HCT116 (cell line): ENCODE data around the gene MAP3K5. TPM values are rescaled to one million over a fixed set of nuclear protein-coding genes. Genes with fewer than 3 reads are reported as not detected.

Experiments
- ATAC-seq: fragments of 200-7000 bp; cut with Tn5 transposase; 2 replicates; pipeline ENCODE4 v1.9.1; 2020; ENCODE audit warnings: mild to moderate bottlenecking, moderate library complexity
- BruUV-seq: library from RNA; stranded (reverse); fragments of 400-500 nt; replicated peaks from 2 replicates; lab custom pipeline; 2021; lab: Mats Ljungman, UMichigan
- CTCF ChIA-PET: fragments of 300-600 bp; sonication (Branson Sonifier 250); formaldehyde crosslinking; loops from one replicate; lab custom pipeline; 2021; ENCODE audit warnings: antibody characterized with exemption; lab: Charles Lee
- POLR2A ChIA-PET: fragments of 300-600, 350-600 bp; sonication (Branson Sonifier 250); formaldehyde crosslinking; loops from one replicate; lab custom pipeline; 2021; ENCODE audit warnings: antibody characterized with exemption; lab: Charles Lee
- RAD21 ChIA-PET, 2 experiments: fragments of 300-600 bp; sonication (Branson Sonifier 250); formaldehyde crosslinking; loops; one replicate each; lab custom pipeline; 2023; ENCODE audit warnings: low total read pairs in 2 of 2; ENCODE audit not compliant: uncharacterized antibody in 2 of 2, unreplicated experiment in 2 of 2, low non-redundant PET in 1 of 2; lab: Charles Lee
- DNase-seq: peaks from one replicate; pipeline ENCODE4 v3.0.0-alpha.2; 2010; ENCODE audit warnings: low read depth, low spot score
- H2AFZ ChIP-seq: fragments of 200-600 bp; shearing (Covaris generic), sonication (generic); 2 replicates; pipeline ENCODE4 v1.6.1; 2017; ENCODE audit warnings: low read depth, mixed run types, mixed read lengths, antibody characterized with exemption, low read length; ENCODE audit not compliant: poor library complexity, severe bottlenecking
- H3K27ac ChIP-seq: 2 replicates; pipeline ENCODE4 v1.5.1; 2012; ENCODE audit warnings: low read depth, low read length
- H3K27me3 ChIP-seq: fragments of 200-600 bp; sonication (generic); 2 replicates; pipeline ENCODE4 v1.6.1; 2016; ENCODE audit warnings: mixed run types, low read length, mixed read lengths; ENCODE audit not compliant: insufficient read depth
- H3K36me3 ChIP-seq, 2 experiments: fragments of 200-500 bp in 1 of 2; fragments of 200-600 bp in 1 of 2; sonication (Bioruptor generic) in 1 of 2; sonication (generic) in 1 of 2; 2 replicates each; pipeline versions ENCODE4 v1.5.1 to v1.6.1; 2014 to 2016; ENCODE audit warnings: low read length in 2 of 2, inconsistent platforms in 1 of 2, mixed read lengths in 1 of 2, mixed run types in 1 of 2; ENCODE audit not compliant: insufficient read depth in 2 of 2, control insufficient read depth in 1 of 2
- H3K4me1 ChIP-seq, 2 experiments: fragments of 200-600 bp in 1 of 2; sonication (generic) in 1 of 2; 2 replicates each; pipeline versions ENCODE4 v1.5.1 to v1.6.1; 2012 to 2017; ENCODE audit warnings: low read length in 2 of 2, inconsistent platforms in 1 of 2, mild to moderate bottlenecking in 1 of 2, mixed read lengths in 1 of 2, mixed run types in 1 of 2, moderate library complexity in 1 of 2; ENCODE audit not compliant: insufficient read depth in 2 of 2, control insufficient read depth in 1 of 2
- H3K4me2 ChIP-seq: fragments of 200-600 bp; sonication (generic); 2 replicates; pipeline ENCODE4 v1.6.1; 2017; ENCODE audit warnings: mixed run types, low read length, mixed read lengths
- H3K4me3 ChIP-seq, 2 experiments: fragments of 200-600 bp in 1 of 2; sonication (generic) in 1 of 2; replicated peaks in 1 of 2; 2 replicates each; pipeline ENCODE4 v1.5.1; 2011 to 2016; ENCODE audit warnings: low read length in 2 of 2, control low read depth in 1 of 2, low read depth in 1 of 2, mild to moderate bottlenecking in 1 of 2, mixed read lengths in 1 of 2, mixed run types in 1 of 2
- H3K79me2 ChIP-seq: fragments of 200-600 bp; sonication (generic); 2 replicates; pipeline ENCODE4 v1.6.1; 2017; ENCODE audit warnings: mild to moderate bottlenecking, mixed run types, low read length, moderate library complexity, mixed read lengths; ENCODE audit not compliant: insufficient read depth
- H3K9ac ChIP-seq: fragments of 200-600 bp; sonication (generic); 2 replicates; pipeline ENCODE4 v1.6.1; 2016; ENCODE audit warnings: low read length, mixed read lengths
- H3K9me2 ChIP-seq: fragments of 200-600 bp; sonication (generic), shearing (Covaris generic); 2 replicates; pipeline ENCODE4 v1.6.1; 2017; ENCODE audit warnings: mixed run types, mild to moderate bottlenecking, moderate library complexity; ENCODE audit not compliant: insufficient read depth
- H3K9me3 ChIP-seq, 2 experiments: fragments of 200-500 bp in 1 of 2; fragments of 200-600 bp in 1 of 2; sonication (Bioruptor generic) in 1 of 2; sonication (generic) in 1 of 2; 2 replicates each; pipeline ENCODE4 v1.6.1; 2014 to 2017; ENCODE audit warnings: low read length in 2 of 2, mixed read lengths in 2 of 2, inconsistent platforms in 1 of 2, low read depth in 1 of 2, mild to moderate bottlenecking in 1 of 2, mixed run types in 1 of 2, moderate library complexity in 1 of 2; ENCODE audit not compliant: control insufficient read depth in 1 of 2, insufficient read depth in 1 of 2
- H4K20me1 ChIP-seq: fragments of 200-600 bp; sonication (generic), shearing (Covaris generic); 2 replicates; pipeline ENCODE4 v1.6.1; 2017; ENCODE audit warnings: mixed run types, mild to moderate bottlenecking, moderate library complexity; ENCODE audit not compliant: insufficient read depth
- CBX3 ChIP-seq: IDR thresholded peaks from 2 replicates; pipeline ENCODE4 v1.6.1; 2012; ENCODE audit warnings: low read depth
- ELF1 ChIP-seq: IDR thresholded peaks from 2 replicates; pipeline ENCODE4 v1.6.1; 2012; ENCODE audit warnings: low read depth, borderline replicate concordance
- EZH2phosphoT487 ChIP-seq: fragments of 200-600 bp; IDR thresholded peaks from 2 replicates; pipeline ENCODE4 v1.6.1; 2018; ENCODE audit warnings: antibody characterized with exemption, borderline replicate concordance
- FOSL1 ChIP-seq: IDR thresholded peaks from 2 replicates; pipeline ENCODE4 v1.6.1; 2012; ENCODE audit warnings: low read depth
- POLR2AphosphoS5 ChIP-seq: IDR thresholded peaks from 2 replicates; pipeline ENCODE4 v1.6.1; 2011; ENCODE audit warnings: mild to moderate bottlenecking, low read depth, low read length, moderate library complexity
- SIN3A ChIP-seq: IDR thresholded peaks from 2 replicates; pipeline ENCODE4 v1.6.1; 2012; ENCODE audit warnings: low read depth
- SRF ChIP-seq: IDR thresholded peaks from 2 replicates; pipeline ENCODE4 v1.6.1; 2012; ENCODE audit warnings: low read depth
- YY1 ChIP-seq: IDR thresholded peaks from 2 replicates; pipeline ENCODE4 v1.6.1; 2011; ENCODE audit warnings: low read length, low read depth, moderate library complexity, mild to moderate bottlenecking; ENCODE audit not compliant: insufficient replicate concordance; ENCODE audit errors: extremely low read depth
- ZFX ChIP-seq: fragments of 450-650 bp; IDR thresholded peaks from 2 replicates; pipeline ENCODE4 v1.6.1; 2017
- ZNF274 ChIP-seq: fragments of 200-500 bp; sonication (Bioruptor generic); IDR thresholded peaks from 2 replicates; pipeline ENCODE4 v1.6.1; 2014; ENCODE audit warnings: mild to moderate bottlenecking, low read depth, low read length, inconsistent platforms
- intact Hi-C: fragments of 100-400 bp; cut with micrococcal nuclease; formaldehyde crosslinking; loops from 2 replicates; pipeline ENCODE4 v1.10.0; 2022
- total RNA-seq: library from RNA; stranded (reverse); gene quantifications from one replicate; pipeline ENCODE4 v1.2.1, GENCODE V29; 2021; ENCODE audit not compliant: unreplicated experiment
- TF ChIP-seq, protein P1 (sequence below), 3 experiments: fragments of 200-600 bp in 1 of 3; sonication (generic) in 1 of 3; IDR thresholded peaks in 2 of 3; conservative IDR thresholded peaks in 1 of 3; 2 replicates each; pipeline ENCODE4 v1.5.1; 2012 to 2017; ENCODE audit warnings: low read depth in 2 of 3, low read length in 2 of 3, antibody characterized with exemption in 1 of 3, borderline replicate concordance in 1 of 3, control low read depth in 1 of 3, mild to moderate bottlenecking in 1 of 3, mixed read lengths in 1 of 3, mixed run types in 1 of 3, moderate library complexity in 1 of 3; ENCODE audit not compliant: insufficient read depth in 1 of 3
- TF ChIP-seq, protein P2 (sequence below): IDR thresholded peaks from 2 replicates; pipeline ENCODE4 v1.6.1; 2012

Gene MAP3K5
- total RNA-seq, 1 experiment from 2014 or later, result 11.8 TPM

DNA sequence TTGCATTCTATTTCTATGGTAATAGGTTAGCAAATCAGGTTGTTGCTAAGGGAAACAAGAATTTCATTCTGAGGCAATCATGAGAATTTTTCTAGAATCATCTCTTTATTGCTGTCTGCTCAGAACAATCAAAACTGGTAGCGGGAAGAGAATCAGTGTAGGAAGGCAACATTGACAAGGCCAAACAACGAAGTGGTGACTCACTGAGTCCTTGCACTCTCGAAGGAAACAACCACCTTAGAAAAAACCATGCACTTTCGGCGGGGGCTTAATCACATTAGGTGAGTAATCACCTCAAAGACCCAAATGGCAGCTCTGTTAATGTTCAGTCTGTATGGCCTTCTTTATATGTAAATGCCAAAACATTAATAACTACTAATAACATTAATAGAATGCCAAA, 163.3 kb downstream of the MAP3K5 start:
- no peaks in the 10 kb centered on the region for H3K9me3 ChIP-seq
- H3K9ac ChIP-seq, result no peak overlapping the region
- no peaks in the 10 kb centered on the region for H3K79me2 ChIP-seq
- no peaks in the 10 kb centered on the region for H4K20me1 ChIP-seq
- CTCF ChIA-PET, result interaction anchor here (0.9 to 2.2 kb wide), 2 partner anchors 15 to 163 kb away, joined by 3 to 8 read pairs; partner anchors contain the start of gene MAP3K5
- ATAC-seq, result no peak
- no peak overlapping the region for H3K4me3 ChIP-seq
- no peaks in the 10 kb centered on the region for H3K4me1 ChIP-seq
- no peaks in the 10 kb centered on the region for H3K9me2 ChIP-seq
- no peaks in the 10 kb centered on the region for H3K27me3 ChIP-seq
- BruUV-seq, result no TSS peak
- intact Hi-C loops, result no loop called here
- POLR2A ChIA-PET, result no interaction called here
- TF ChIP-seq SIN3A, result no peak
- no peak for TF ChIP-seq EZH2phosphoT487
- TF ChIP-seq FOSL1, result no peak
- no peak for TF ChIP-seq ZNF274
- TF ChIP-seq CBX3, result no peak
- TF ChIP-seq YY1, result no peak
- TF ChIP-seq, protein P1, sequence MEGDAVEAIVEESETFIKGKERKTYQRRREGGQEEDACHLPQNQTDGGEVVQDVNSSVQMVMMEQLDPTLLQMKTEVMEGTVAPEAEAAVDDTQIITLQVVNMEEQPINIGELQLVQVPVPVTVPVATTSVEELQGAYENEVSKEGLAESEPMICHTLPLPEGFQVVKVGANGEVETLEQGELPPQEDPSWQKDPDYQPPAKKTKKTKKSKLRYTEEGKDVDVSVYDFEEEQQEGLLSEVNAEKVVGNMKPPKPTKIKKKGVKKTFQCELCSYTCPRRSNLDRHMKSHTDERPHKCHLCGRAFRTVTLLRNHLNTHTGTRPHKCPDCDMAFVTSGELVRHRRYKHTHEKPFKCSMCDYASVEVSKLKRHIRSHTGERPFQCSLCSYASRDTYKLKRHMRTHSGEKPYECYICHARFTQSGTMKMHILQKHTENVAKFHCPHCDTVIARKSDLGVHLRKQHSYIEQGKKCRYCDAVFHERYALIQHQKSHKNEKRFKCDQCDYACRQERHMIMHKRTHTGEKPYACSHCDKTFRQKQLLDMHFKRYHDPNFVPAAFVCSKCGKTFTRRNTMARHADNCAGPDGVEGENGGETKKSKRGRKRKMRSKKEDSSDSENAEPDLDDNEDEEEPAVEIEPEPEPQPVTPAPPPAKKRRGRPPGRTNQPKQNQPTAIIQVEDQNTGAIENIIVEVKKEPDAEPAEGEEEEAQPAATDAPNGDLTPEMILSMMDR (IDR thresholded peaks at IDR 0.05 in 2 of 3, conservative IDR thresholded peaks at IDR 0.05 in 1 of 3; ENCODE audit: borderline replicate concordance in 1 of 3, insufficient read depth in 1 of 3, low read depth in 2 of 3, low read length in 2 of 3), result no peak
- no peak for TF ChIP-seq ZFX
- TF ChIP-seq POLR2AphosphoS5, result no peak
- no peak for TF ChIP-seq ELF1
- TF ChIP-seq, protein P2, sequence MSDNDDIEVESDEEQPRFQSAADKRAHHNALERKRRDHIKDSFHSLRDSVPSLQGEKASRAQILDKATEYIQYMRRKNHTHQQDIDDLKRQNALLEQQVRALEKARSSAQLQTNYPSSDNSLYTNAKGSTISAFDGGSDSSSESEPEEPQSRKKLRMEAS, result no peak
- no peak for TF ChIP-seq SRF
- TF ChIP-seq, all 23 proteins: peak for 0
- no peaks in the 10 kb centered on the region for H3K36me3 ChIP-seq
- RAD21 ChIA-PET, result no interaction called here
- no peak overlapping the region for H2AFZ ChIP-seq
- no peak for DNase-seq
- no peak overlapping the region for H3K4me2 ChIP-seq
- no peak overlapping the region for H3K27ac ChIP-seq
